ENCODE results near the gene ATAD5. TPM values are rescaled to one million over a fixed set of nuclear protein-coding genes. Genes with fewer than 3 reads are reported as not detected.
"Not testable (repeated sequence)": the region's sequence is repeated elsewhere in the genome, so short reads cannot be mapped to it uniquely, and the experiment has no call there.

Gene ATAD5, protein sequence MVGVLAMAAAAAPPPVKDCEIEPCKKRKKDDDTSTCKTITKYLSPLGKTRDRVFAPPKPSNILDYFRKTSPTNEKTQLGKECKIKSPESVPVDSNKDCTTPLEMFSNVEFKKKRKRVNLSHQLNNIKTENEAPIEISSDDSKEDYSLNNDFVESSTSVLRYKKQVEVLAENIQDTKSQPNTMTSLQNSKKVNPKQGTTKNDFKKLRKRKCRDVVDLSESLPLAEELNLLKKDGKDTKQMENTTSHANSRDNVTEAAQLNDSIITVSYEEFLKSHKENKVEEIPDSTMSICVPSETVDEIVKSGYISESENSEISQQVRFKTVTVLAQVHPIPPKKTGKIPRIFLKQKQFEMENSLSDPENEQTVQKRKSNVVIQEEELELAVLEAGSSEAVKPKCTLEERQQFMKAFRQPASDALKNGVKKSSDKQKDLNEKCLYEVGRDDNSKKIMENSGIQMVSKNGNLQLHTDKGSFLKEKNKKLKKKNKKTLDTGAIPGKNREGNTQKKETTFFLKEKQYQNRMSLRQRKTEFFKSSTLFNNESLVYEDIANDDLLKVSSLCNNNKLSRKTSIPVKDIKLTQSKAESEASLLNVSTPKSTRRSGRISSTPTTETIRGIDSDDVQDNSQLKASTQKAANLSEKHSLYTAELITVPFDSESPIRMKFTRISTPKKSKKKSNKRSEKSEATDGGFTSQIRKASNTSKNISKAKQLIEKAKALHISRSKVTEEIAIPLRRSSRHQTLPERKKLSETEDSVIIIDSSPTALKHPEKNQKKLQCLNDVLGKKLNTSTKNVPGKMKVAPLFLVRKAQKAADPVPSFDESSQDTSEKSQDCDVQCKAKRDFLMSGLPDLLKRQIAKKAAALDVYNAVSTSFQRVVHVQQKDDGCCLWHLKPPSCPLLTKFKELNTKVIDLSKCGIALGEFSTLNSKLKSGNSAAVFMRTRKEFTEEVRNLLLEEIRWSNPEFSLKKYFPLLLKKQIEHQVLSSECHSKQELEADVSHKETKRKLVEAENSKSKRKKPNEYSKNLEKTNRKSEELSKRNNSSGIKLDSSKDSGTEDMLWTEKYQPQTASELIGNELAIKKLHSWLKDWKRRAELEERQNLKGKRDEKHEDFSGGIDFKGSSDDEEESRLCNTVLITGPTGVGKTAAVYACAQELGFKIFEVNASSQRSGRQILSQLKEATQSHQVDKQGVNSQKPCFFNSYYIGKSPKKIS (N-terminal part only)
- 1 to 10 TPM in 1 of 2 donors, under 1 TPM in 1; 0.92 to 1.2 TPM for total RNA-seq
- long read RNA-seq, partial matches to known transcripts = 2 of 2 reads
- long read RNA-seq, other reads (novel, unspliced or antisense) = 0 of 2 reads

DNA sequence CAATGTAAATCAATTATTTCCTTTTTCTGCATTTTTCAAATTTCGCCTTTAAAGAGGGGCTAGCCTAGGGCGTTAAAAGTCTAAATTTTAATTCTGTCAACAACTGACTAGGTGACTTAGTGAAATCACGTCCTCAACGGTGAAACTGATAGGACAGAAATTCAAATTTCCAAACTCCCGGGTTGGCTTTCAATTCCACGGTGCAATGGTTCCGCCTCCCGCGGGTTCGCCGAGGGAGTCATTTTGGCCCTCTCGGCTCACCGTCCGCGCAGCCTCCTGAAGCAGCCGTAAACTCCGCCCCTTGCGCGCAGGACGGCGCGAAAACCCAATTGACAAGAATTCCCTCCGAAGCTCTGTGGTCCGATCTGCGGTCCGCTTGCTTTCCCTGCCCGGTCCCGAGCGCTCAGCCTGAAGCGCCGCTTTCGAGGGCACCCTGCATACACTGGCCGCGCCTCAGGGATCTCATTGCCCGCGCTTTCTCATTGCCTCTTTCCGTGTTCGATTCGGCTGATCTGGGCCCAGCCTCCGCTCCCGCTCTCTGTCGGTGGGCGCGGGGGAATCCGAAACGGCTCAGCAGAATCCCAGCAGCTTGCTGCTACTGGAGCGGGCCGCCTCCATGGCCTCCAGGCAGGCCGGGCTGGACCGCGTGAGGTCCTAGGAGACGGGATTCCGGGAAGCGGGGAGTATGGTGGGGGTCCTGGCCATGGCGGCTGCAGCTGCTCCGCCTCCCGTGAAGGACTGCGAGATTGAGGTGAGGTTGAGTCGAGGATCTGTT, at the start of gene ATAD5:
TSS of gene ATAD5 (plus strand) at position 304 of the 775 bp plus-strand sequence. CDS start at position 686, 382 bp downstream.
- intact Hi-C loops (cut with DNase I) = no loop called here
- ATAC-seq (peak; percentile 98 to 100), DNase-seq (peak; percentile 94)

GRCh38 chr17:30782206-30782605, 49.6 kb upstream of the ATAD5 start:
- intact Hi-C loops (cut with DNase I) = no loop called here
- DNase-seq (no peak), ATAC-seq (no peak)

- no peak for DNase-seq
- ATAC-seq = no peak
- intact Hi-C loops (cut with DNase I) = no loop called here
Measured at GRCh38 chr17:30788918-30789317, 42.8 kb upstream of the ATAD5 start.

- intact Hi-C loops (cut with DNase I) = no loop called here
- ATAC-seq (no peak), DNase-seq (no peak)
Measured at GRCh38 chr17:30790279-30790678, 41.5 kb upstream of the ATAD5 start.

DNA sequence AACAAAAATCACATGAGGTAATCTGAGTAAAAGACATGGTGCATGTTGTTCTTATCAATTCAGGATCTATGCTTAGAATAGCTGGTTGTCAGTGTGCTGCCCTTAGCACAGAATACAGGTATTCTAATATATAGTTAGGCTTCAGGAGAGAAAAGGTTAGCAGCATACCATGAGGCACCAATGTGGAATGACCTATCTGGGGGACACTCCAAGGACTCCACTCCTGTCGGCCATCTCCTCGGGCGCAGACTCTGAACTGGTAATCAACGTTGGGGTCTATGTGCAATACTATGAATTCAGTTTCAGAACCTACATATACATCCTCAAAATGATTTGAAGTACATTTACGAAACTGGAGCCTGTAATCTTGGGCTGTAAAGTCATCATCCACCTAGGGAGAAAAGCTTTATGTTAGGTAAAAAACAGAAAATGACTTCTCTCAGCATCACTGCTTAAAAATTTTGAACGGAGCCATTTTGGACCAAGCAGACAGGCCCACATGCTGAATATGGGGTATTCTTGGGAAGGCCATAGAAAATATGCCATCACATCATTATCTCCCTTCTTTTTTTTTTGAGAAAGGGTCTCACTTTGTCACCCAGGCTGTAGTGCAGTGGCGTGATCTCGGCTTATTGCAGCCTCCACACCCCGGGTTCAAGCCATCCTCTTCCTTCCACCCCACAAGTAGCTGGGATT, 38.3 kb upstream of the ATAD5 start:
- DNase-seq = no peak
- no peak for ATAC-seq
- intact Hi-C loops (cut with DNase I) = no loop called here

DNA sequence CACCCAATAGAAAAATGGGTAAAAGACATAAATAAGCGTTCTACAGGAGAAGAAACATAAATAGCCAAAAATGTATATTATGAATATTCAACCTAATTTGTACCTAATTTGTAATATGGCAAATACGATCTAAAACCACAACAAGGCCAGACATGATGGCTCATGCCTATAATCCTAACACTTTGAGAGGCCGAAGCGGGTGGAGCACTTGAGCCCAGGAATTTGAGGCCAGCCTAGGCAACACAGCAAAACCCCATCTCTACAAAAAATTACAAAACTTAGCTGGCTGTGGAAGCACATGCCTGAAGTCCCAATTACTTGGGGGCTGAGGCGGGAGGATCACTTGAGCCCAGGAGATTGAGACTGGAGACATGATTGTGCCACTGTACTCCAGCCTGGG, 37.4 kb upstream of the ATAD5 start:
- no peak for ATAC-seq
- intact Hi-C loops (cut with DNase I) = no loop called here
- no peak for DNase-seq

GRCh38 chr17:30796016-30796415, 35.8 kb upstream of the ATAD5 start:
- no peak for DNase-seq
- intact Hi-C loops (cut with DNase I) = no loop called here
- no peak for ATAC-seq

DNA sequence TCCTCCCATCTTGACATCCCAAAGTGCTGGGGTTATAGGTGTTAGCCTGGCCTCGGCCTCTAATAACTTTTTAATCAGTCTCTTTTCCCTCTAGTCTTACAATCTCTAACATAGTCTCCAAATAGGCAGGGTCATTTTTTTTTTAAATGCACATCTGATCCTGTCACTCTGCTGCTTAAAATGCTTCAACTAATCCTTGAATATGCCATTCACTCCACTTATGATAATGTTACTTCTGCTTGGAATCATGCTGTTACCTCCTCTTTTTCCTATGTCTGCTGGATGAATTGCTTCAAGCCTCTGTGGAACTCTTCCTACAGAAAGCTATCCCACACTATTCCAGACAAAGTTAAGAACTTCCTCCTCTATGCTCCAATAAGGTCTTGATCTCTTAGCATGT, 30.1 kb upstream of the ATAD5 start:
- no peak for ATAC-seq
- no peak for DNase-seq
- intact Hi-C loops (cut with DNase I) = no loop called here

GRCh38 chr17:30805944-30806456, 25.8 kb upstream of the ATAD5 start:
- intact Hi-C loops (cut with DNase I) = no loop called here
- DNase-seq (no peak), ATAC-seq (no peak)

- DNase-seq = no peak
- intact Hi-C loops (cut with DNase I) = no loop called here
- no peak for ATAC-seq
Measured at GRCh38 chr17:30807896-30808295, 23.9 kb upstream of the ATAD5 start.

DNA sequence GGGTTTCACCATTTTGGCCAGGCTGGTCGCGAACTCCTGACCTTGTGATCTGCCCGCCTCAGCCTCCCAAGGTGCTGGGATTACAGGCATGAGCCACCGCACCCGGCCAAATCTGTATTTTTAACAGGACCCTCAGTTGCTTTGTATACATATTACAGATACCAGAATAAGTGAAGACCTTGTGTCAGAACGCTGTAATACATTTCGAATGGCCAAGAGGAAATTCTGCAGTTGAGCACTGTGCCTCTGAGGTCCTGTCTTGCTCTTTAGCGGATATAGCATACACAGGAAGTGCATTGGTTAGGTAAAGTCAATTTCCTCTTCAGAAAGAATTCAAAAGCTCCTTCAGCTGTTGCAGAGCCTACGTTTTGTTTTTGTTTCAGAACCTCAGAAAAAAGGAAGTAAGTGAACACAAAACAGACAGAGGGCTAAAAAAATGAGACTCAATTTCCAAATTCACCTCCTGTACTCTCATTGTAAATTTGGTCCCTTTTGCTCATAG, 22.9 kb upstream of the ATAD5 start:
- ATAC-seq (peak; percentile 56 to 79), DNase-seq (no peak)
- intact Hi-C loops (cut with DNase I) = no loop called here

DNA sequence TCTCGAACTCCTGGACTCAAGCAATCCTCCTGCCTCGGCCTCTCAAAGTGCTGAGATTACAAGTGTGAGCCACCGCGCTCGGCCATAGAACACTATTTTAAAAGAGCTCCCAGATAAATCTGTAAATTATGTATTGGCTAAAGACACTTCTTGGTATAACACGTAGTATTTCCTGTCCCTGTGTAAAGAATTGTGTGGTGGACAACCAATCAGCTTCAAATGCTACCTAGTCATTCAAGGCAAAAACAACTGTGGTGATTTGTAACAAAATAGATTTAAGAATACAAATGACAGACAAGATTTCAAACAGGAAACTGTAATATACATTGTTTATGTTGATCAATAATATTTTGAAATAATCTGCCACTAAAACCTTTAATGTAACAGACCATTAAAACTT, 21.9 kb upstream of the ATAD5 start:
- ATAC-seq (no peak), DNase-seq (no peak)
- intact Hi-C loops (cut with DNase I) = no loop called here

DNA sequence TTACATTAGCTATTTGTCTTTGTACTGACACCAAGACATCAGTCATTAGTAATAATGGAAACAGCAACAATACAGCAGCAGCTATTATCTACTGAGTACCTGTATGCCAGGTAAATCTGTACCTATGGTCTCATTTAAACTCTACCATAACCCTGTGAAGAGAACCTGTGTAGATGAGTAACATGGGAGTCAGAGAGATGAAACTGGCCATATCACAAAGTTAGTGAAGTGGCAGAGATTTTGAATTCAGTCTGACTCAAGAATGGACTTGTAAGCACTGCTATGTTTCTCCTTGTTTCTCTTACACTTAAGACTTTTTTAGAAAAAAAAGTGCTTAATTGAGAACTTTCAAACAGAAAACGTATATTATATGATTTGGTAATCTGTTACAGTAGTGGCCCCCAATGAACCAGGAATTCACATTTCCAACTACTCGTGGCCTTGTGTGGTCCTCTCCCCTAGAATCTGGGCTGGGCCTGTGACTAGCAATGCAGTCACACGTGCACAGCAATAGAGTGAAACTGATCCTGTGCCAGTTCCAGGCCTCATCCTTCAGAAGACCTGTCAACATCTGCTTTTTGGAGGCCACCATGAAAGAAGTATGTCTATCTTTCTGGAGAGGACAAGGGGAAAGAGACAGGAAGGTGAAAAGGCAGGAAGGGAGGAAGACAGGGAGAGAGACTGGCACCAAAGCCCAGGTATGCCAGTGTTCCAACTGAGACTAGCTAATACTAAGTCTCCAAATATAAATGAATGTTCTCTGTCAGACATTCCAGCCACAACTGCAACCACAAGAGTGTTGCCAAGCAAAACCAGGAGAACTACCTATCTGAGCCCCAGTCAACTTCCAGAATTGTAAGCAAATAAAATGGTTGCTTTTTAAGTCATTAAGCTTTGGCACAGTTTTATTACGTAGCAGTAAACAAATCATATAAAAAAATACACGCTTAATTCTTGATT, 19.3 kb upstream of the ATAD5 start:
- intact Hi-C loops (cut with DNase I) = no loop called here
- ATAC-seq (no peak), DNase-seq (no peak)

GRCh38 chr17:30814236-30814635, 17.5 kb upstream of the ATAD5 start:
- ATAC-seq; intact Hi-C loops (cut with DNase I); DNase-seq: not testable (repeated sequence)

DNA sequence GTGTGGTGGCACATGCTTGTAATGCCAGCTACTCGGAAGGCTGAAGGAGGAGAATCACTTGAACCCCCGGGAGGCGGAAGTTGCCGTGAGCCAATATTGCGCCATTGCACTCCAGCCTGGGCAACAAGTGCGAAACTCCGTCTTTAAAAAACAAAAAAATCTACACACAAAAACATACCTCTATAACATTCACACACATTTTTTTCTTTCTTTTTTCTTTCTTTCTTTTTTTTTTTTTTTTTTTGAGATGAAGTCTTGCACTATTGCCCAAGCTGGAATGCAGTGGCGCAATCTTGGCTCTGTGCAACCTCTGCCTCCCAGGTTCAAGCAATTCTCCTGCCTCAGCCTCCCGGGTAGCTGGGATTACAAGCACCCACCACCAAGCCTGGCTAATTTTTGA, 16.9 kb upstream of the ATAD5 start:
- ATAC-seq; intact Hi-C loops (cut with DNase I); DNase-seq: not testable (repeated sequence)

- DNase-seq (no peak), ATAC-seq (no peak)
- intact Hi-C loops (cut with DNase I) = no loop called here
Measured at GRCh38 chr17:30816165-30816564, 15.6 kb upstream of the ATAD5 start.
